Keratinocyte (primary cell): ENCODE results near the gene HOXA6. TPM values are rescaled to one million over a fixed set of nuclear protein-coding genes. Genes with fewer than 3 reads are reported as not detected.

Source experiments
- DNase-seq: peaks from one replicate; pipeline ENCODE4 v3.0.0-alpha.2; 2011; ENCODE audit warnings: low read depth, missing footprints, low spot score
- FAIRE-seq: peaks from 2 replicates; lab custom pipeline; 2011; peaks lifted over from hg19 to GRCh38; lab: Jason Lieb, UNC
- H2AFZ ChIP-seq: 2 replicates; pipeline ENCODE4 v1.6.0; 2012; ENCODE audit warnings: low read length, control low read depth, inconsistent platforms; ENCODE audit not compliant: control insufficient read depth
- H3K27ac ChIP-seq: 2 replicates; pipeline ENCODE4 v1.5.1; 2011; ENCODE audit warnings: low read length; ENCODE audit not compliant: control insufficient read depth, insufficient read depth
- H3K27me3 ChIP-seq: 3 replicates; pipeline ENCODE4 v1.6.0; 2011; ENCODE audit warnings: low read length; ENCODE audit not compliant: control insufficient read depth, insufficient read depth; ENCODE audit errors: extremely low read depth
- H3K36me3 ChIP-seq, 2 experiments: 2 replicates in 1 of 2; 3 replicates in 1 of 2; pipeline ENCODE4 v1.5.1; 2011; ENCODE audit warnings: low read length in 2 of 2, mild to moderate bottlenecking in 1 of 2; ENCODE audit not compliant: control insufficient read depth in 2 of 2, insufficient read depth in 2 of 2; ENCODE audit errors: extremely low read depth in 1 of 2
- H3K4me1 ChIP-seq: 3 replicates; pipeline ENCODE4 v1.5.1; 2011; ENCODE audit warnings: low read length; ENCODE audit not compliant: control insufficient read depth, insufficient read depth; ENCODE audit errors: extremely low read depth
- H3K4me2 ChIP-seq: 3 replicates; pipeline ENCODE4 v1.6.0; 2011; ENCODE audit warnings: low read depth, low read length; ENCODE audit not compliant: control insufficient read depth, insufficient read depth; ENCODE audit errors: extremely low read depth
- H3K4me3 ChIP-seq, 3 experiments: fragments of 200-600 bp in 1 of 3; sonication (generic) in 1 of 3; 2 replicates in 2 of 3; 3 replicates in 1 of 3; pipeline ENCODE4 v1.5.1; 2011 to 2016; ENCODE audit warnings: low read length in 3 of 3, mild to moderate bottlenecking in 3 of 3, control low read depth in 2 of 3, inconsistent platforms in 1 of 3, low read depth in 1 of 3, mixed read lengths in 1 of 3, mixed run types in 1 of 3, moderate library complexity in 1 of 3; ENCODE audit not compliant: control insufficient read depth in 2 of 3, insufficient read depth in 2 of 3; ENCODE audit errors: extremely low read depth in 1 of 3
- H3K79me2 ChIP-seq: 2 replicates; pipeline ENCODE4 v1.6.0; 2012; ENCODE audit warnings: low read length; ENCODE audit not compliant: control insufficient read depth, insufficient read depth
- H3K9ac ChIP-seq: 3 replicates; pipeline ENCODE4 v1.6.0; 2011; ENCODE audit warnings: low read length; ENCODE audit not compliant: control insufficient read depth, insufficient read depth; ENCODE audit errors: extremely low read depth
- H3K9me1 ChIP-seq: 3 replicates; pipeline ENCODE4 v1.6.0; 2011; ENCODE audit warnings: low read length; ENCODE audit not compliant: control insufficient read depth, insufficient read depth; ENCODE audit errors: extremely low read depth
- H3K9me3 ChIP-seq: 2 replicates; pipeline ENCODE4 v1.5.1; 2012; ENCODE audit warnings: low read depth, low read length; ENCODE audit not compliant: control insufficient read depth
- H4K20me1 ChIP-seq: 3 replicates; pipeline ENCODE4 v1.6.0; 2011; ENCODE audit warnings: low read length; ENCODE audit not compliant: control insufficient read depth, insufficient read depth; ENCODE audit errors: extremely low read depth
- EZH2 ChIP-seq: IDR thresholded peaks from one replicate; pipeline ENCODE4 v1.6.1; 2012; ENCODE audit warnings: inconsistent platforms, mild to moderate bottlenecking, low read length, moderate library complexity
- dilution Hi-C: fragments of 300-500 bp; cut with MboI; formaldehyde crosslinking; loops from one replicate; pipeline ENCODE4 v1.7.0; 2020; ENCODE audit warnings: low sequenced_read_pairs; ENCODE audit not compliant: extremely low pct_ligation_motif_present
- polyA plus RNA-seq, 5 experiments: library from polyadenylated mRNA; depleted of rRNA in 3 of 5; stranded (reverse) in 3 of 5; stranded (forward) in 1 of 5; unstranded in 1 of 5; fragments of >200 nt; gene quantifications; 1 replicate in 1 of 5; 2 replicates in 3 of 5; 3 replicates in 1 of 5; pipeline versions ENCODE4 v1.2.1 to v1.2.3, GENCODE V29; 2011 to 2012; ENCODE audit warnings: missing spikeins in 2 of 5, low read depth in 1 of 5, low replicate concordance in 1 of 5
- TF ChIP-seq, protein P1 (sequence below), 3 experiments: IDR thresholded peaks in 1 of 3; conservative IDR thresholded peaks in 1 of 3; optimal IDR thresholded peaks in 1 of 3; 2 replicates in 2 of 3; 3 replicates in 1 of 3; pipeline versions ENCODE3 to v1.5.1; 2011; ENCODE audit warnings: low read length in 3 of 3, mild to moderate bottlenecking in 3 of 3, moderate library complexity in 2 of 3, control low read depth in 1 of 3, inconsistent platforms in 1 of 3; ENCODE audit not compliant: insufficient read depth in 2 of 3; ENCODE audit errors: extremely low read depth in 1 of 3

HOXA6 gene
- polyA plus RNA-seq, 1 donor (not counting 4 experiments of a cell fraction or from before 2014, with no cell fraction given) = 0.54 TPM

- Histone ChIP-seq H3K9me1 (no peaks in the 10 kb centered on the region), H4K20me1 (no peaks in the 10 kb centered on the region), H3K79me2 (peaks cover 40% of the 10 kb centered on the region), H3K27ac (peak within 1 kb of the TSS; percentile 87), H3K9ac (peak within 1 kb of the TSS; percentile 90), H3K4me2 (peak within 1 kb of the TSS; percentile 98), H3K4me1 (peaks cover 78% of the 10 kb centered on the region), H3K36me3 (no peaks in the 10 kb centered on the region), H2AFZ (peak within 1 kb of the TSS; percentile 90), H3K4me3 (peak within 1 kb of the TSS; percentile 55 to 94 (median 80)), H3K27me3 (no peaks in the 10 kb centered on the region), H3K9me3 (no peaks in the 10 kb centered on the region)
- dilution Hi-C loops = no loop called here
- TF ChIP-seq, protein P1, sequence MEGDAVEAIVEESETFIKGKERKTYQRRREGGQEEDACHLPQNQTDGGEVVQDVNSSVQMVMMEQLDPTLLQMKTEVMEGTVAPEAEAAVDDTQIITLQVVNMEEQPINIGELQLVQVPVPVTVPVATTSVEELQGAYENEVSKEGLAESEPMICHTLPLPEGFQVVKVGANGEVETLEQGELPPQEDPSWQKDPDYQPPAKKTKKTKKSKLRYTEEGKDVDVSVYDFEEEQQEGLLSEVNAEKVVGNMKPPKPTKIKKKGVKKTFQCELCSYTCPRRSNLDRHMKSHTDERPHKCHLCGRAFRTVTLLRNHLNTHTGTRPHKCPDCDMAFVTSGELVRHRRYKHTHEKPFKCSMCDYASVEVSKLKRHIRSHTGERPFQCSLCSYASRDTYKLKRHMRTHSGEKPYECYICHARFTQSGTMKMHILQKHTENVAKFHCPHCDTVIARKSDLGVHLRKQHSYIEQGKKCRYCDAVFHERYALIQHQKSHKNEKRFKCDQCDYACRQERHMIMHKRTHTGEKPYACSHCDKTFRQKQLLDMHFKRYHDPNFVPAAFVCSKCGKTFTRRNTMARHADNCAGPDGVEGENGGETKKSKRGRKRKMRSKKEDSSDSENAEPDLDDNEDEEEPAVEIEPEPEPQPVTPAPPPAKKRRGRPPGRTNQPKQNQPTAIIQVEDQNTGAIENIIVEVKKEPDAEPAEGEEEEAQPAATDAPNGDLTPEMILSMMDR (optimal IDR thresholded peaks at IDR 0.05 in 1 of 3, IDR thresholded peaks at IDR 0.05 in 1 of 3, conservative IDR thresholded peaks at IDR 0.05 in 1 of 3; ENCODE audit: extremely low read depth in 1 of 3, insufficient read depth in 2 of 3, low read length in 3 of 3) = no peak
- no peak for TF ChIP-seq EZH2
- FAIRE-seq (peak; percentile 57), DNase-seq (no peak)
These were observed 8.9 kb upstream of the HOXA6 start, which contains the start of gene HOXA7 for GRCh38 chr7:27156508-27156898. Gene HOXA7, minus strand, starts transcription at chr7:27156675. Its CDS starts 130 bp downstream, at chr7:27156545.

GRCh38 chr7:27155816-27156507 is 8.4 kb upstream of the HOXA6 start:
- peak overlapping the region; percentile 98 for H3K4me2 ChIP-seq
- H2AFZ ChIP-seq = peak overlapping the region; percentile 90
- H3K27me3 ChIP-seq = no peaks in the 10 kb centered on the region
- TF ChIP-seq EZH2 = no peak
- TF ChIP-seq, protein P1 (optimal IDR thresholded peaks at IDR 0.05 in 1 of 3, IDR thresholded peaks at IDR 0.05 in 1 of 3, conservative IDR thresholded peaks at IDR 0.05 in 1 of 3; ENCODE audit: extremely low read depth in 1 of 3, insufficient read depth in 2 of 3, low read length in 3 of 3) = no peak
- FAIRE-seq (no peak), DNase-seq (no peak)
- H3K4me1 ChIP-seq = peaks cover 79% of the 10 kb centered on the region
- peak overlapping the region; percentile 55 to 94 (median 73) for H3K4me3 ChIP-seq
- H3K9me1 ChIP-seq = no peaks in the 10 kb centered on the region
- peak overlapping the region; percentile 87 for H3K27ac ChIP-seq
- peak overlapping the region; percentile 90 for H3K9ac ChIP-seq
- no peaks in the 10 kb centered on the region for H3K9me3 ChIP-seq
- H3K36me3 ChIP-seq = no peaks in the 10 kb centered on the region
- dilution Hi-C loops = no loop called here
- no peaks in the 10 kb centered on the region for H4K20me1 ChIP-seq
- H3K79me2 ChIP-seq = peaks cover 45% of the 10 kb centered on the region
